ENCODE data around the gene JAKMIP2. TPM values are rescaled to one million over a fixed set of nuclear protein-coding genes. Genes with fewer than 3 reads are reported as not detected.

The JAKMIP2 gene
- total RNA-seq, 1 experiment from 2014 or later: not detected

GRCh38 chr5:147667363-147667762 is 115.2 kb downstream of the JAKMIP2 start (continued):
- TF ChIP-seq YY1 (IDR thresholded peaks at IDR 0.05; ENCODE audit: extremely low read depth, insufficient replicate concordance, low read depth, low read length) (no peak), CEBPB (IDR thresholded peaks at IDR 0.05; ENCODE audit: low read depth) (no peak), SIN3A (IDR thresholded peaks at IDR 0.05; ENCODE audit: low read depth) (no peak), POLR2AphosphoS5 (IDR thresholded peaks at IDR 0.05; ENCODE audit: low read depth, low read length) (no peak), EGR1 (IDR thresholded peaks at IDR 0.05; ENCODE audit: low read depth) (no peak), ZBTB33 (IDR thresholded peaks at IDR 0.05; ENCODE audit: extremely low read depth, insufficient replicate concordance, low read length) (no peak), ZFX (IDR thresholded peaks at IDR 0.05) (no peak), SRF (IDR thresholded peaks at IDR 0.05; ENCODE audit: low read depth) (no peak)

GRCh38 chr5:147666419-147666818 is 116.1 kb downstream of the JAKMIP2 start:
- ChIA-PET POLR2A (no interaction called here), CTCF (no interaction called here), RAD21 (ENCODE audit: low non-redundant PET in 1 of 2, low total read pairs in 2 of 2, uncharacterized antibody in 2 of 2, unreplicated experiment in 2 of 2) (interaction anchor here in 1 of 2 experiments (0.7 kb wide), 1 partner anchor 423 kb away, joined by 3 read pairs; no protein-coding TSS in a partner anchor)
- Histone ChIP-seq H3K79me2 (ENCODE audit: insufficient read depth, low read length) (no peaks in the 10 kb centered on the region), H4K20me1 (ENCODE audit: insufficient read depth) (no peaks in the 10 kb centered on the region), H3K9me2 (ENCODE audit: insufficient read depth) (no peaks in the 10 kb centered on the region), H3K27me3 (ENCODE audit: insufficient read depth, low read length) (peaks cover 7% of the 10 kb centered on the region; the same call in 1 of the 2 replicates), H3K36me3 (ENCODE audit: control insufficient read depth in 1 of 2, insufficient read depth in 2 of 2, low read length in 2 of 2) (no peaks in the 10 kb centered on the region), H3K9ac (ENCODE audit: low read length) (no peak overlapping the region), H2AFZ (ENCODE audit: low read depth, low read length, poor library complexity, severe bottlenecking) (no peak overlapping the region), H3K4me3 (replicated peaks in 1 of 2; ENCODE audit: low read depth in 1 of 2, low read length in 2 of 2) (no peak overlapping the region), H3K27ac (ENCODE audit: low read depth, low read length) (no peak overlapping the region), H3K9me3 (ENCODE audit: control insufficient read depth in 1 of 2, insufficient read depth in 1 of 2, low read depth in 1 of 2, low read length in 2 of 2) (no peaks in the 10 kb centered on the region), H3K4me1 (ENCODE audit: control insufficient read depth in 1 of 2, insufficient read depth in 2 of 2, low read length in 2 of 2) (no peaks in the 10 kb centered on the region), H3K4me2 (ENCODE audit: low read length) (no peak overlapping the region)
- DNase-seq (ENCODE audit: low read depth, low spot score): no peak
- no TSS peak for BruUV-seq (replicated peaks)
- no peak for TF ChIP-seq CBX3 (IDR thresholded peaks at IDR 0.05; ENCODE audit: low read depth)
- no peak for TF ChIP-seq CEBPB (IDR thresholded peaks at IDR 0.05; ENCODE audit: low read depth)
- no peak for TF ChIP-seq POLR2A (IDR thresholded peaks at IDR 0.05; ENCODE audit: borderline replicate concordance, extremely low read depth, insufficient read depth, insufficient read length)
- TF ChIP-seq SRF (IDR thresholded peaks at IDR 0.05; ENCODE audit: low read depth): no peak
- no peak for TF ChIP-seq SIN3A (IDR thresholded peaks at IDR 0.05; ENCODE audit: low read depth)
- no peak for TF ChIP-seq TCF7L2 (IDR thresholded peaks at IDR 0.05; ENCODE audit: borderline replicate concordance, extremely low read depth, insufficient read depth, insufficient read length)
- no peak for TF ChIP-seq RAD21 (IDR thresholded peaks at IDR 0.05; ENCODE audit: low read depth)
- TF ChIP-seq SP1 (IDR thresholded peaks at IDR 0.05; ENCODE audit: low read depth): no peak
- TF ChIP-seq JUND (IDR thresholded peaks at IDR 0.05): no peak
- no peak for TF ChIP-seq CTCF (IDR thresholded peaks at IDR 0.05 in 2 of 3, conservative IDR thresholded peaks at IDR 0.05 in 1 of 3; ENCODE audit: borderline replicate concordance in 1 of 3, insufficient read depth in 1 of 3, low read depth in 2 of 3, low read length in 2 of 3)
- no peak for TF ChIP-seq ZFX (IDR thresholded peaks at IDR 0.05)
- no peak for TF ChIP-seq EZH2phosphoT487 (IDR thresholded peaks at IDR 0.05; ENCODE audit: borderline replicate concordance)
- TF ChIP-seq MAX (IDR thresholded peaks at IDR 0.05): no peak
- TF ChIP-seq FOSL1 (IDR thresholded peaks at IDR 0.05; ENCODE audit: low read depth): no peak
- TF ChIP-seq EZH2 (IDR thresholded peaks at IDR 0.05): no peak
- TF ChIP-seq ZBTB33 (IDR thresholded peaks at IDR 0.05; ENCODE audit: extremely low read depth, insufficient replicate concordance, low read length): no peak
- TF ChIP-seq EGR1 (IDR thresholded peaks at IDR 0.05; ENCODE audit: low read depth): no peak
- intact Hi-C loops (cut with micrococcal nuclease): no loop called here
- ATAC-seq: no peak

Data from HCT116 (cell line).